Measurements from ENCODE around the gene SUPT3H.

DNA sequence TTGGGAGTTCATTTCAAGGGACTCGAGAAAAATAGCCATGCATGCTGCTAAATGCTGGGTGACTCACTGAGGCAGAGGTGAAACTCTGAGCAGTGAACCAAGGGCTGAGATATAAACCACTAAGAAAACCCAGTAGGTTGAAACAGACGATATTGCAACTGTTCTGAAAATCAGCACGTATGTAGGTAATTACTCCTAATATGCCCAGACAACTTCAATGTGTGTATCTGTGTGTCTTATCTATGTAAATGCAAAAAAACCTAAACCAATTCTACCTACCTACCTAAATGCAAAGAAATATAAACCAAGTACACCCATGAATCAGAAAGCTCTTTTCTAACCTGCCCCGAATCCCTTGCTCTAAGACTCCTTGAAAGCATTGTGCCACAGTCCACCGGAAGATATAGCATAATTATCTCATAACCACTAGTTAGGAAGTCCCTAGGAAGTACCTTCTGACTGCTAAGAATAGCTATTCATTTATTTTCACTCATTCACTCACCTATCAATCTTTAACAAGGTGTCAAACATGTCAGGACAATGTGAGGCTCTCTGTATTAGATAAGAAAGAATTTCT is 508.3 kb downstream of the SUPT3H start:
- TF ChIP-seq FOXA1 (IDR thresholded peaks at IDR 0.05): no peak
- TF ChIP-seq, protein P1, sequence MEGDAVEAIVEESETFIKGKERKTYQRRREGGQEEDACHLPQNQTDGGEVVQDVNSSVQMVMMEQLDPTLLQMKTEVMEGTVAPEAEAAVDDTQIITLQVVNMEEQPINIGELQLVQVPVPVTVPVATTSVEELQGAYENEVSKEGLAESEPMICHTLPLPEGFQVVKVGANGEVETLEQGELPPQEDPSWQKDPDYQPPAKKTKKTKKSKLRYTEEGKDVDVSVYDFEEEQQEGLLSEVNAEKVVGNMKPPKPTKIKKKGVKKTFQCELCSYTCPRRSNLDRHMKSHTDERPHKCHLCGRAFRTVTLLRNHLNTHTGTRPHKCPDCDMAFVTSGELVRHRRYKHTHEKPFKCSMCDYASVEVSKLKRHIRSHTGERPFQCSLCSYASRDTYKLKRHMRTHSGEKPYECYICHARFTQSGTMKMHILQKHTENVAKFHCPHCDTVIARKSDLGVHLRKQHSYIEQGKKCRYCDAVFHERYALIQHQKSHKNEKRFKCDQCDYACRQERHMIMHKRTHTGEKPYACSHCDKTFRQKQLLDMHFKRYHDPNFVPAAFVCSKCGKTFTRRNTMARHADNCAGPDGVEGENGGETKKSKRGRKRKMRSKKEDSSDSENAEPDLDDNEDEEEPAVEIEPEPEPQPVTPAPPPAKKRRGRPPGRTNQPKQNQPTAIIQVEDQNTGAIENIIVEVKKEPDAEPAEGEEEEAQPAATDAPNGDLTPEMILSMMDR (IDR thresholded peaks at IDR 0.05; ENCODE audit: low read depth, low read length, missing input control): no peak
- TF ChIP-seq REST (IDR thresholded peaks at IDR 0.05): no peak
